Hepatic stellate cell (primary cell): ENCODE data around the gene APP.

Source experiments
- DNase-seq: peaks from one replicate; pipeline ENCODE4 v3.0.0; 2011; ENCODE audit warnings: low spot score

APP gene

DNA sequence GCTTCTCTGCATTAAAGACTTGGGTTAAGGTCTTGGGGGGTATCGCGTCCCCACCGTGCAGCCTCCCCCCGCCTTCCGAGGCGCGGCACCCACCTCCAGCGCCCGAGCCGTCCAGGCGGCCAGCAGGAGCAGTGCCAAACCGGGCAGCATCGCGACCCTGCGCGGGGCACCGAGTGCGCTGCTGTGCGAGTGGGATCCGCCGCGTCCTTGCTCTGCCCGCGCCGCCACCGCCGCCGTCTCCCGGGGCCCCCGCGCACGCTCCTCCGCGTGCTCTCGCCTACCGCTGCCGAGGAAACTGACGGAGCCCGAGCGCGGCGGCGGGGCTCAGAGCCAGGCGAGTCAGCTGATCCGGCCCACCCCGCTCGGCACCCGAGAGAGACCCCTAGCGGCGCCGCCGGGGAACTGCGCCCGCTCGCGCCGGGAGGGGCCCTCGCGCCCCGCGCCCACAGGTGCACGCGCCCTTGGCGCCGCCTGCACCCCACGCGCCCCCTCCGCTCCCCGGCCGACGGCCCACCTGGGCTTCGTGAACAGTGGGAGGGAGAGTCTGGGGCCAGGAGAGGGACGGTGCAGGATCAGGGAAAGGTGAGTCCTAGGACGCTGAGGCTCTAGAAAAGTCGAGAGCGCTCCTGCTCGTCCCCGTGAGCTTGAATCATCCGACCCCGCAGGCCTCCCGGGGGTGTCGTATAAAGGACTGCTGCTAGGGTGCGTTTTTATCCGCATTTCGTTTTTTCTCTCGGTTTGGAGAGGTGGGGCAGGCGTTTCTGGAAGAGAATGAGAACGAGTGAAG lies at the start of gene APP:
TSS of gene APP (minus strand) at position 300 of the 787 bp plus-strand sequence. CDS start at position 150, 150 bp downstream.
- DNase-seq, result peak; percentile 94

DNA sequence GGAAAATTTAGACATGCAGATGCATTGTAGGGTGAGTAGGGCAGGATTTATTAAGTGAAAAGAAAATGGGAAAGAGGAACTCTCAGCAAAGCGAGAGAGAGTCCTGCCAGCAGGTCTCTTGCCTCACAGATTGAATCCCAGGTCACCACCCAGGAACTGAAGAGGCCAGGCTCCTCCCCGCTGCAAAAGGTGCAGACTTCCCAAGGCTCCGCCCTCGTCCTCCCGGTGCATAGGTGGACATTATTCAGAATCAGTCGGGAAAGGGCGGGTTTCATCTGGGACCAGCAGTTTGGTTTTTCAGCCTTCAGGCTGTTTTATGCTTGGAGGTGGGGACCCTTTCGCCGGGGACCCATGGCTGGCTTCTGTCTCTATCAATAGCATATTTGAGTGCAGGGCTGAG lies 41.6 kb upstream of the APP start:
- DNase-seq, result no peak

DNA sequence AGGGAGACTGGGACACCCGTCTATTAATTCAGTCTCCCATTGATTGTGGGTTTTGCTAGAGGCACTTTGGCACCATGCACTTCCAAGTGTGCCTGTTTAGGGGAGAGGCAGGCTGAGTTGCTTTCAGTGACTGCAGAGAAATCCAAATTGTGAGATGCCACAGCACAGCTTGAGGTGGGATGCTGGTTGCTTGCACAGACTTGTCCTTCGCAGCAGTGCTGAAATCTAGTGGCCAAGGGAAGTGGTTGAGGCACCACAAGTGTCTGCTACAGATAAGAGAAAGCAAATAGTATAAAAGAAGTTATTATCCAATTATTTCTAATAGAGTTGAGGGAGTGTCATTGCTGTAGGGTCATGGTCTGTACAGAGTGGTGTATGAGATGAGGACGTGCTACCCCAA lies 40.0 kb upstream of the APP start:
- no peak for DNase-seq

DNA sequence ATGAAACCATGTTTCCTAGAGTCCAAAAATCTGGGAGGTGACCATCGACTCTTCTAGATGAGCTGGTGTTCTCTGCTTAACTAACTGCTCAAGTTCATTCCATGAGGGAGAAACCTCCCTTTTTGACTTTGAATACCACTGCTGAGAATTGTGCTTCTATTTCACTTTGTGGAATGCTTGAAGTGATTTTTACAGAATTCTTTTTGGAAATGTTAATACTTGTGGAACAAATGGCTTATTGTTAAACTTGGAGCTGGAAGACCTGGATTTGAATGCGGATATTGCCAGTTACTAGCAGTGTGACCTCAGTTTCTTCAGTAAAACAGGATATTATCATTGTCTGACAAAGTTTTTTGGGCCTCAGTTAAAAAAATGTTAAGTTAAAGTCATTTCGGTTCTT lies 36.5 kb upstream of the APP start:
- DNase-seq, result no peak

DNA sequence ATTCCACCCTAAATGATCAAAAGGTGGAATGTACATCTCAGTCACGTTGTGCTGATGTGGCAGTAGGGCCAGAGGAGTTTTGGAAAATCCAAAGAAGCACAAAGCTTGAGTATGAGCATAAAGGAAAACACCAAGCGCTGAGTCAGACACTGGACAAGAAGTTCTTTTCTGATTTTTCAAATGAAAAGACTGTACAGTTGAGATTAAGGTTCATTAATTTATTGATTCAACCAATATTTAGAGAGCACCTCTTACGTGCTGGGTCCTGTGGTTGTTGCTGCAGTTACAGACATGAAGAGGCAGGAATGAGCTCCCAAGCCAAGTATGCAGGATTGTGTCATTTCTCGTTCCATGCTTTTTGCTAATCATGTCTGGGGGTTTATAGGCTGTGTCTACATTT lies 28.9 kb upstream of the APP start:
- DNase-seq, result peak; percentile 12

DNA sequence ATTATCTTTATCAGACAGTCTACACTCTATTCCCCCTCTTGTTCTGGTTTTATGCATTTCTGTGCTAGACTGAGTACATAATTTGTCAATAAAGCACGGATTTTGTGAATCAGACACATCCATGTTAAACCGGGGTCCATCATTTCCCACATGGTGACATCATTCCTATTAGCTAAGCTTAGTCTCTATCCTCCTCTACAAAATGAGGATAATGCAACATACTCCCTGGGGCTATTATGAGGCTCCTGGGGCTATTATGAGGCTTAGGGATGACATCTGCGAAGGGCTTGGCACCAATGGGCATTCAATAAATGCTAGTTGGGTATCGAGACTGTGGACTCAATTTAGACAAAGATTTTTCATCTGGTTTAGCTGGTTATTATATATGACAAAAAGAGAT lies 25.1 kb upstream of the APP start:
- no peak for DNase-seq

DNA sequence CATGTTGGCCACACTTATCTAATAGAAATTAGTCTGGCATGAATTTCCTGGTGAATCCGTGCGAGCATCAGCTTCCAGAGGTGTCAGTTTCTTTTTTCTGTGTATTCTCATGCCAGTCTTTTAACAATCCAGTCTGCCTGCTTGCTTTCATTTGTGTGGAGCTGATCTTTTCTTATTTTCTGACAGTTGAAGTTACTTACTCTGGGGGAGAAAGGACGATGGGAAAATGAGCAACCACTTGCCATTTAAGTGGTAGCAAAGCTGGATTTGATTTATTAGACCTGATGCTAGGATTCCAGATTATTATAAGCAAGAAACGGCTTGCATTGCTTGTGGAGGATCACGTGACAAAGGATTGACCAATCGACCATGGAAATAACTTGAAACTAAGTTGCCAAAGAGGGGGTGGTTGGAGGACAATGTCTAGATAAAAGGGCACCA lies 24.3 kb upstream of the APP start:
- DNase-seq, result peak; percentile 35

DNA sequence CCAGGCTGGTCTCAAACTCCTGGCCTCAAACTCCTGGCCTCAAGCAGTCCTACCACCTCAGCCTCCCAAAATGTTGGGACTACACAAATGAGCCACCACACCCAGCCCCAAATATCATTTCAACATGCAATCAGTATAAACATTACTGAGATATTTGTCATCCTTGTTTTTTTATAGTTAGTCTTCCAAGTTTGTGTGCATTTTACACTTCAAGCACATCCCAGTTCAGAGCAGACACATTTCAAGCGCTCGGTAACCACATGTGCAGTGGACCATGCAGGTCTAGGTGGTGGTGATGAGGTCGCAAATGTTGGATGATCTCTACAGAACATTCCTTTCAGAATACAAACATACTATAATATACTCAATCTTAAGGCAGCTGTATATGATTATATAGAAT lies 23.8 kb upstream of the APP start:
- no peak for DNase-seq

DNA sequence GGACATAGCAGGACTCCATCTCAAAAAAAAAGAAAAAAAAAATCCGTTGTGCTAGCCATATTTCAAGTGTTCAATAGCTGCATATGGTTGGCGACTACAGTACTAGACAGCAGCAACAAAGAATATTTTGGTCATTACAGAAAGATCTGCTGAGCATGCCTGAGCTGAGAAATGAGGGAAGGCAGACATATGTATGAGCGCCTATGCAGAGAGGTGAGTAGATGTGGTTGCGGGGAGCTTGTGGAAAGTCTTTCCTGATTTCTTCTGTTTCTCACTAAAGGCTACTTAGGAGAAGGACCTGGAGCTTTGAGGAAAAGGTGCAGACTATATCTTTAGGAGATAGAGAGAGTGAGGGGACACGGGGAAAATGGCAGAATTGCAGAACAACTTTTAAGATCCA lies 21.0 kb upstream of the APP start:
- no peak for DNase-seq

DNA sequence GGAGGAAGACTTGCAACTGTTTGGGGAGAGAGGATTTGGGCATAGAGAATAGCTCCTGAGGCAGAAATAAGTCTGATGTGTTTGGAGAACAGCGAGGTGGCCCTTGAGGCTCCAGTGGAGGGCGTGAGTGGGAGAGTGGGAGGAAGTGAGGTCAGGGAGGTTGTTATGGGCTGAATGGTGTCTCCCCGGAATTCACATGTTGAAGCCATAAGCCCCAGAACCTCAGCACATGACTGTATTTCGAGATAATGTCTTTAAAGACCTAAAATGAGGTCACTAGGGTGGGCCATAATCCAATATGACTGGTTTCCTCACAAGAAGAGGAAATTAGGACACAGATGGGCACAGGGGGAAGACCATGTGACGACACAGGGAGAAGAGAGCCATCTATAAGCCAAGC lies 17.9 kb upstream of the APP start:
- DNase-seq, result no peak

DNA sequence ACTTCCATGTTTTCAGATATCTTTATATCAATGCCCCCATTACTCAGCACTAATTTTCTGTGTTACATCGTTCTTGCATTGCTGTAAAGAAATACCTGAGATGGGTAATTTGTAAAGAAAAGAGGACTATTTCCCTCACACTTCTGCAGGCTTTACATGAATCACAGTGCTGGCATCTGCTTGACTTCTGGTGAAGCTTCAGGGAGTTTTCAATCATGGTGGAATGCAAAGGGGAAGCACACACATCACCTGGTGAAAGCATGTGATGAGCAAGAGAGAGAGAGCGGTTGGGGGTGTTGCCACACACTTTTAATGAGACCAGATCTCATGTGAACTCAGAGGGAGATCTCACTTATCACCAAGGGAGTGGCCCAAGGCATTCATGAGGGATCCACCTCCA lies 14.9 kb upstream of the APP start:
- DNase-seq, result no peak

DNA sequence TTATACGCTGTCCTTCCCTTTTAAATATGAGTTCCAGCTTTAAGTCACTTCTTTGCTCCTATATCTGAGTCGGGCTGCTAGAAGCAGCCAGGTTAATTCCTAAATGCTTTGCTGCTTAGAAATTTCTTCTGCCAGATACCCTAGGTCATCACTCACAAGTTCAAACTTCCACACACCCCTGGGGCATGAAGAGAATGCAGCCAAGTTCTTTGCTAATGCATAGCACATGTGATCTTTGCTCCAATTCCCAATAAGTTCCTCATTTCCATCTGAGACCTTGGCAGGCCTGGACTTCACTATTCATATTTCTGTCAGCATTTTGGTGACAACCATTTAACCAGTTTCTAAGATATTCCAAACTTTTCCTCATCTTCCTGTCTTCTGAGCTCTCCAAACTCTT lies 14.5 kb upstream of the APP start:
- DNase-seq, result no peak

DNA sequence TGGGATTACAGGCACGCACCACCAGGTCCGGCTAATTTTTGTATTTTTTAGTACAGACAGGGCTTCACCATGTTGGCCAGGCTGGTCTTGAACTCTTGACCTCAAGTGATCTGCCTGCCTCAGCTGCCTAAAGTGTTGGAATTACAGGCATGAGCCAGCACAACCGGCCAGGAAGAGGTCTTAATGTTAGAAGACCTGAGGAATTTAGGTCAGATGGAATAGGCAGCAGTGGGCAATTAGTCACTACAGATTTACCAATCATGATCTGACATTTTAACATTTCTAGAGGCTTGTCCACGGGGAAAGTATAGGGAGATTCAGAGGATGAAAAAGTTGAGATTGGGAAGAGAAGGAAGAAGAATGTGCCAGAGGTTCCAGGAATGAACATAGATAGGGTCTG lies 8.9 kb upstream of the APP start:
- DNase-seq, result no peak

DNA sequence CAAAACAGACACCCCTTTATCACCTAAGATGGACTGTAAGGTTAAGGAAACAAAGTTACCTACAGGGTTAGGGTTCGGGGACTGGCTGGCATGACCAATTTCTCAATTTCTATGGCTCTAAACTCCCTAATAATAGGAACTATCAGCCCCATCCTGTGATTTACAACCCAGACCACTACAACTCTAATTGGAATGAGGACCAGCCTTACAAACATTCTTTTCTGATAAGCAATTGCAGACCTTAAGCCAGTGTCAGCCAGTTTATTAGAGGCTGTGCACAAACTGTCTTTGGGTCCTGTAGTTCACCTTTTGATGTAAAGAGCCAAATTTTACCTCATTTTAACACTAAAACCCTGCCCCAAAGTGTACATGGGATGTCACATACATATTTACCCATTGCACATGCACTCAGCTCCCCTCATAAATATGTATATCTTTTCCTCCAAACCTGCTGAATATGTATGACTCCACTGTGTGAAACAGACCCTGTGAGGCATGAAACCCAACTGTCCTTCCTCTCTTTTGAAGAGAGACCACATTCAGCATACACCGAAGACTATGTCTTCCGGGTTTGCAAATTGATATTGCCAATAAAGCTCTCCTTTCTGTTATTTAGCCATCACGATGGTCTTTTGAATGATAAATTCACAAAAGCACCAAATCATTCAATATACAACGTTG lies 7.3 kb upstream of the APP start:
- no peak for DNase-seq

DNA sequence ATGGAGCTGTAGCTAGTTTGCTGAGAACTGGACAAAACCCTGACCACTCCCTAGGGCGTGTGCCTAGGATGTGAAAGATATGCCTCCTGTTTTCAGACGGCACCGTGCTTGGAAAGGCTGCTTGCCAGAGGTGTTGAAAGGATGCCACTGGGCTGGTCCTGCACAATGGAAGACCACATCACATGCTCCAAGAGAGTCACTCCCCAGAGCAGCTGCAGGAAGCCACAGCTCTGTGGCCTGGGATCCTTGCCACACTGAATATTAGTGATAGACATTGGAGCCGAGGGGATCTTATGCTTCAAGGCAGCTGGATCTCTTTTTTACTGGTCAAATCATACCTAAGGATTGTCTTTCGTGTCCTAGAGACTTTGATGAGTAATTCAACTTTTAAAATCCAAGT lies 6.6 kb upstream of the APP start:
- no peak for DNase-seq

DNA sequence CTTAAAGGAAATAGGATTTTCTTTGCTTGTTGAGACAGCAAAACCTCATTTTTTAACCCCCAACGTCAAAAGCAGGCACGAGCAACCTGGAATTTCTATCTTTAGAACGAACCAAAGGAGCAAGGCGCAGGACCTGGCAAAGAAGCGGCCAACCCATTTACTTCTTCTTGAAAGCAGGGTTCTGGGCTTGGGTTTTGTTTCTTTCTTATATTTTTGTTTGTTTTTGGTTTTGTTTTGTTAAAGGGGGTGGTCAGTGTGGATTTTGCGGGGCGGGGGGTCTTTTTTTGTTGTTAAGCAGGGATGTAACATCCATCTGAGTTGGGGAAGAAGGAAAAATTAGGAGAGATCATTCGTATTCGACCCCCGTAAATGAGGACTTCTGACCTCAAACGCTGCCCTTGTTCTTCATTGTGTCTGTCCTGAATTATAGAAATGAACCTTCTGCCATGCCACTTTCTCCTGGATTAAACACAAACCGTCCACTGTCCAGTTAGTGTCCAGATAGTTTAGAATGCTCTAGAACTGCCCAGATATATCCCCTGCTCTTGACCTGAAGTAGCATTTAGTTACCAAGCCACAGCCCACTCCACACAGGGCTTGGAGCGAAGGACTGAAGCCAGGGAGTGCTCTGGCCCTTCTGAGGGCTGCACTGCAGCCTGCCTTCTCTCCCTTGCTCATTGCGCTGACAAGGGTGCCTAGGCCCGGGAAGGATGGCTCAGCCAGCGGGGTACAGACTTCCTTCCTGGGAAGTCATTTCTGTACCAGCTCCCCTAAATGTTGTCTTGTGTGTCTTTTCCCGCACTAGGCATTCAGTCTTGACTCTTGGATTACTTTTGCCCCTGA lies 909 bp upstream of the APP start:
- no peak for DNase-seq

DNA sequence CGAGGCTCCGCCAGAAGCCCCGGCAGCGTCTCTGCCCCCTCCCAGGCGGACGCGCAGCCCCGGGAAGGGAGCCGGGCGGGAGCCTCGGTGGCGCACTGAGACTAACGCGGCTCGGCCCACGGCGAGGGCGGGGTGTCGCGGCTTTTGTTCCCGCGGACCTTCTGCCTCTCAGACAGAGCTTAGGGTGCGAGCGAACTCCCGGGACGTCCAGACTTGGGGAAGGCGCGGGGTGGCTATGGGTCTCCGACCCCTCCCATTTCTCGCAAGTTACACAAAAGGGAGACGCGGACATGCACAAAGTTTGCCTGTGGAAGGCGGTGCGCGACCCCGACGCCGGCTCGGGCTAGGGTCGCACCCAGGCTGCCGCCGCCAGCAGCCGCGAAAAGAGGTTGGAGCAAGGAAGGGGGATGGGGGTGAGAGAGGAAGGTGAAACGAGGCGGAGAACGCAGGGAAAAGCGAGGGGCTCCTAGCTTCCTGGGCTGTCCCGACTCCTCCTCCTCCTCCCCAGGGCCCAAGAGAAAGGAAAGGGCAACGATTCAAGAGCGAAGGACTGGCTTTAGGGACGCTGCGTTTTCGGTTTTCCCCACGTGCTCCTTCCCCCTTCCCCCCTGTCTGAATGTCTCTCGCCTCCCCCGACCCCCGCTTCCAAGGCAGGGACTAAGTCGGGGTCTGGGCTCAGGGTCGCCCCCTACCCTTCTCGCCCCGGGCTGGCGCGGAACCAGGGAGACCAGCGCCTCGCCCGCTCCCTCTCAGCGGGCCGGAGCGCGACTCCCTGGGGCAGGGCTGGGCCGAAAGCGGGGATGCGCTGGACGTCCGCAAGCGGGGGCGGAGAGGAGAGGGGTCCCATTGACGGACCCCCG lies 729 bp downstream of the APP start:
- DNase-seq, result peak; percentile 76

DNA sequence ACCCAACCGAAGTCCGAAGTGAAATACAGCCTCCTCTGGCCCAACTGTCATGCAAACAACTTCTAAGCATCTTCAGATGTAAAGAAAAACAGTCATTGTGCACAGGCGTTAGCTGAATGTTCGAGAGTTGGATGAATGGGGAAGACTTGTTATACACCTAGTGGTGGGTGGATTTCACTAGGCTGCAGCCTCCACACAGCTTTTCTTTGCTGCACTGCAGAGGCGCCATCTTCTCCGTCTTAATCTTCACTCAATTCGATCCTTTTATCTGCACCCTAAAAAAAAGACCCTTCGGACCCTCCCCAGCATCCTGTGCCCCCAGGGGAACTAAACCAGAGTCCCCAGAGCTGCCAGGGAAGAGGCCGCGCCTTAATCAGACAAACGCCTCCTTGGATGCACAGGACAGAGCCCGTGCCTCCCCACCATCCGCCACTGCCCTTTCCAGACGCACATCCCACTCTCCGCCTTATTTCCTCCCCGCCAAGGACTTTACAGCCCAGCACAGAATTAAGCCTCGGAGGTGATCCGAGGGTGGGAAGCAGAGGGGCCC lies 1.4 kb downstream of the APP start:
- DNase-seq, result peak; percentile 76

DNA sequence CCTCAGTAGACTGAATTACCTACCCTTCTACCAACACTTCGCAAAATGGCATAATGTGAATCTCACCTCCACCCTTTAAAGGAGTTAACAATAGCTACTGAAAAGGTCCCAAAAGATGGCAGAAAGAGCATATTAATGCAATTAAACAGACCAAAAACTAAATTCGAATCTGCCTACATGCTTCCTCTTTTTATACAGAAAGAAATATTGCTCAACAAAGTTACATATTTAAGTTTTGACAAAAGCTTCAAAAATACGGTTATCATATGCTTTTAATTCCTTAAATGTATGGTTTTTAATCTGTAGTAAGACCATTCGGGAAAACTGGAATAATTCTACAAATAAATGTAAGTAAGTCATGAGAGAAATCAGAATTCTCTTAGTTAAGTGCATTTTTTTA lies 2.2 kb downstream of the APP start:
- DNase-seq, result no peak

DNA sequence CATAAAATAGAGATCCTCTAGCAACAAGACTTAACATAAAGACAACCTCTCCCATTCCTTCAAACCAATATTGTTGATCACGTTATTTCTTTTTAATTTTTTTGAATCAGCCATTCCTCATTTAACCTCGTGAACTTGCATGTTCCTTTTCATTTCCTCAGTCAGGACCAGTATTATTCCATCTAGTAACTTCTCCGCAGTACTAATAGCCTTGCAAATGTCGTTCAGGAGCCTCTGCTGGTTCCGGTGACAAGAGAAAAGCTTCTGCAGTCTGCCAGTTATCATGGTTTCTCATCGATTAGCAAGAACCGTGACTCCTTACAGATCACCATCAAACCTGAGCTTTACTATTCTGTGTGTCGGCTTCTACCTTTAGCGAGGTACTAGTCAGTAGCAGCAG lies 3.0 kb downstream of the APP start:
- DNase-seq, result no peak

DNA sequence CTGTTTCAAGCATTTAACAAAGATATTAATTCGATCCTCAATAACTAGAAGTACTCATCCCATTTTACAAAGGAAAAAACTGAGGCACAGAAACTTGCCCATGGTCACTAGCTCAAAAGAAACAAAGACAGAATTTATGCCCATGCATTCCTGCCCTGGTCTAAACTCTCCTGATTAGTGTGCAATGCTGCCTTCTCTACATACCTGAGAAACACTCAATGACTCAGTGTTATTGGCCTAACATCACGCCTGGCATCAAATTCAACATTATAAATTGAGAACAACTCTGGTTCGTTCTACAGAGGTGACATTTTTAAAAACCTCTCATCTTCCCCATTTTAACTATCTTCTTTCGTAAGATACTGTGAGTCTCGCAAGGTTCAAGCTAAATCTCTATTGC lies 5.2 kb downstream of the APP start:
- DNase-seq, result no peak

DNA sequence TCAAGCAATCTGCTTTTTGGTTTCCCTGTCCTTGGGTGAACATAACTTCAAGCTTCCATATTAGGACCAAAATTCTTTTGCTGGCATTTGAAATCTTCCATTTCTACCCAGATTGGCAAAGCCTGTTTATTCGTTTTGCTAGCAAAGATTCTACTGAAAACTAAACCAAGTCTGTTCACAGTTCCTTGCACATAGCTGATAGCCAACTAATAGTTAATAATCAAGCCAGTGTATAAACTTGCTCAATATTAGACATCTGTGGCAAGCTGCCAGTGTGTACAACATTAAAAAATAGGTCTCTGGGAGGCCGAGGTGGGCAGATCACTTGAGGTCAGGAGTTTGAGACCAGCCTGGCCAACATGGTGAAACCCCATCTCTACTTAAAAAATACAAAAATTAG lies 6.3 kb downstream of the APP start:
- no peak for DNase-seq
